GM20000 (cell line): Measurements from ENCODE around the gene GAPDH.
"Not testable (repeated sequence)": the region's sequence is repeated elsewhere in the genome, so short reads cannot be mapped to it uniquely, and the experiment has no call there.

ENCODE experiments used
- DNase-seq: peaks from one replicate; pipeline ENCODE4 v3.0.0; 2012; ENCODE audit warnings: low spot score
- CTCF ChIP-seq: IDR thresholded peaks from 2 replicates; pipeline ENCODE4 v1.5.1; 2012; ENCODE audit warnings: mild to moderate bottlenecking, control low read depth; ENCODE audit errors: extremely low read depth, missing control alignments

GAPDH gene

GRCh38 chr12:6553051-6553868 is 18.9 kb downstream of the GAPDH start:
- no peak for TF ChIP-seq CTCF
- DNase-seq: no peak

- peak; percentile 61 for TF ChIP-seq CTCF
- DNase-seq: peak; percentile 91
Measured at GRCh38 chr12:6554168-6555017, 20.1 kb downstream of the GAPDH start.

- TF ChIP-seq CTCF: no peak
- peak; percentile 45 for DNase-seq
Measured at GRCh38 chr12:6555018-6555691, 20.8 kb downstream of the GAPDH start.

- DNase-seq: not testable (repeated sequence)
Measured at GRCh38 chr12:6556496-6556817, 22.1 kb downstream of the GAPDH start.

GRCh38 chr12:6556857-6557256 is 22.5 kb downstream of the GAPDH start:
- DNase-seq: no peak
- no peak for TF ChIP-seq CTCF

GRCh38 chr12:6558014-6558760 is 23.9 kb downstream of the GAPDH start:
- TF ChIP-seq CTCF: peak; percentile 47
- DNase-seq: peak; percentile 67

- no peak for TF ChIP-seq CTCF
- DNase-seq: no peak
Measured at GRCh38 chr12:6559500-6559899, 25.2 kb downstream of the GAPDH start.
